ENCODE measurements around the gene ANGPTL2. TPM values are rescaled to one million over a fixed set of nuclear protein-coding genes. Genes with fewer than 3 reads are reported as not detected.

ANGPTL2 gene
- total and polyA plus RNA-seq, 4 donors = 0.93 to 3.2 (median 1.9) TPM

- no peak for TF ChIP-seq JUND (IDR thresholded peaks at IDR 0.05)
- no peak for TF ChIP-seq CTCF (IDR thresholded peaks at IDR 0.05; ENCODE audit: low read depth, low read length, missing input control)
- TF ChIP-seq GABPA (IDR thresholded peaks at IDR 0.05 in 1 of 2, conservative IDR thresholded peaks at IDR 0.05 in 1 of 2) = no peak
- H3K4me1 ChIP-seq (ENCODE audit: control insufficient read depth in 4 of 4, insufficient read depth in 4 of 4, low read length in 3 of 4) = peaks cover 0 to 26% (median 16%) of the 10 kb centered on the region in 4 donors
- H3K36me3 ChIP-seq (ENCODE audit: control insufficient read depth in 4 of 4, insufficient read depth in 3 of 4, low read depth in 1 of 4, low read length in 3 of 4) = no peaks in the 10 kb centered on the region
- peak overlapping the region in 1 of 2 donors; percentile 49 for H3K27ac ChIP-seq (ENCODE audit: low read depth in 1 of 2, low read length in 2 of 2)
- WGBS = 87% methylated on average over 13 of the region's 13 CpGs
- H3K4me3 ChIP-seq (ENCODE audit: low read depth in 1 of 3, low read length in 3 of 3) = no peak overlapping the region
- DNase-seq (ENCODE audit: low spot score) = no peak
- H3K9ac ChIP-seq (ENCODE audit: low read depth in 1 of 2, low read length in 2 of 2) = no peak overlapping the region
- H3K27me3 ChIP-seq (ENCODE audit: control insufficient read depth in 4 of 4, insufficient read depth in 4 of 4, low read length in 3 of 4) = no peaks in the 10 kb centered on the region
- H3K9me3 ChIP-seq (ENCODE audit: control insufficient read depth in 4 of 4, low read length in 3 of 4) = no peaks in the 10 kb centered on the region
Measured at GRCh38 chr9:127133739-127134167, 11.3 kb upstream of the ANGPTL2 start.

- 78% methylated on average over 15 of the region's 15 CpGs for WGBS
- no peaks in the 10 kb centered on the region for H3K9me3 ChIP-seq (ENCODE audit: control insufficient read depth in 4 of 4, low read length in 3 of 4)
- no peak for DNase-seq (ENCODE audit: low spot score)
- no peaks in the 10 kb centered on the region for H3K36me3 ChIP-seq (ENCODE audit: control insufficient read depth in 4 of 4, insufficient read depth in 3 of 4, low read depth in 1 of 4, low read length in 3 of 4)
- no peaks in the 10 kb centered on the region for H3K27me3 ChIP-seq (ENCODE audit: control insufficient read depth in 4 of 4, insufficient read depth in 4 of 4, low read length in 3 of 4)
- H3K9ac ChIP-seq (ENCODE audit: low read depth in 1 of 2, low read length in 2 of 2) = no peak overlapping the region
- peak overlapping the region in 1 of 2 donors; percentile 1 for H3K27ac ChIP-seq (ENCODE audit: low read depth in 1 of 2, low read length in 2 of 2)
- H3K4me3 ChIP-seq (ENCODE audit: low read depth in 1 of 3, low read length in 3 of 3) = no peak overlapping the region
- no peak for TF ChIP-seq FOXA2 (IDR thresholded peaks at IDR 0.05)
- no peak for TF ChIP-seq ZBTB33 (IDR thresholded peaks at IDR 0.05)
- no peak for TF ChIP-seq EGR1 (IDR thresholded peaks at IDR 0.05; ENCODE audit: low read depth in 2 of 2)
- no peak for TF ChIP-seq NR2F2 (IDR thresholded peaks at IDR 0.05)
- TF ChIP-seq MAX (IDR thresholded peaks at IDR 0.05) = no peak
- TF ChIP-seq CTCF (IDR thresholded peaks at IDR 0.05; ENCODE audit: low read depth, low read length, missing input control) = no peak
- no peak for TF ChIP-seq REST (IDR thresholded peaks at IDR 0.05)
- TF ChIP-seq RXRA (IDR thresholded peaks at IDR 0.05) = no peak
- no peak for TF ChIP-seq JUND (IDR thresholded peaks at IDR 0.05)
- no peak for TF ChIP-seq RAD21 (IDR thresholded peaks at IDR 0.05)
- no peak for TF ChIP-seq GABPA (IDR thresholded peaks at IDR 0.05 in 1 of 2, conservative IDR thresholded peaks at IDR 0.05 in 1 of 2)
- no peak for TF ChIP-seq ATF3 (IDR thresholded peaks at IDR 0.05)
- TF ChIP-seq FOXA1 (IDR thresholded peaks at IDR 0.05) = no peak
- TF ChIP-seq SP1 (IDR thresholded peaks at IDR 0.05) = no peak
- TF ChIP-seq YY1 (IDR thresholded peaks at IDR 0.05) = no peak
- TF ChIP-seq TAF1 (conservative IDR thresholded peaks at IDR 0.05) = no peak
- no peak for TF ChIP-seq HNF4G (IDR thresholded peaks at IDR 0.05)
- TF ChIP-seq HNF4A (conservative IDR thresholded peaks at IDR 0.05) = no peak
- H3K4me1 ChIP-seq (ENCODE audit: control insufficient read depth in 4 of 4, insufficient read depth in 4 of 4, low read length in 3 of 4) = peaks cover 0 to 26% (median 16%) of the 10 kb centered on the region in 4 donors
Measured at GRCh38 chr9:127132921-127133647, 10.6 kb upstream of the ANGPTL2 start.
